Muscle layer of duodenum (tissue), 2 donors: Measurements from ENCODE around the gene RNF208.
"Not testable (repeated sequence)": the region's sequence is repeated elsewhere in the genome, so short reads cannot be mapped to it uniquely, and the experiment has no call there.

Experiments
- H3K27ac ChIP-seq: one replicate; pipeline ENCODE4 v1.7.0; 2013; ENCODE audit warnings: mild to moderate bottlenecking, low read length
- H3K27me3 ChIP-seq: one replicate; pipeline ENCODE4 v1.7.0; 2013; ENCODE audit warnings: low read depth, mild to moderate bottlenecking, control low read depth, low read length
- H3K36me3 ChIP-seq, 2 donors: one replicate each; pipeline ENCODE4 v1.7.0; 2013; ENCODE audit warnings: low read length in 2 of 2, control low read depth in 1 of 2, mild to moderate bottlenecking in 1 of 2; ENCODE audit not compliant: insufficient read depth in 2 of 2, control insufficient read depth in 1 of 2
- H3K4me1 ChIP-seq, 2 donors: one replicate each; pipeline ENCODE4 v1.7.0; 2013; ENCODE audit warnings: low read length in 2 of 2, mild to moderate bottlenecking in 2 of 2, control low read depth in 1 of 2, moderate library complexity in 1 of 2; ENCODE audit not compliant: insufficient read depth in 2 of 2, control insufficient read depth in 1 of 2
- H3K4me3 ChIP-seq, 2 donors: one replicate each; pipeline ENCODE4 v1.7.0; 2013; ENCODE audit warnings: low read length in 2 of 2, low read depth in 1 of 2, mild to moderate bottlenecking in 1 of 2
- H3K9me3 ChIP-seq, 2 donors: one replicate each; pipeline ENCODE4 v1.7.0; 2013; ENCODE audit warnings: low read length in 2 of 2, control low read depth in 1 of 2, mild to moderate bottlenecking in 1 of 2; ENCODE audit not compliant: control insufficient read depth in 1 of 2
- donor health status: healthy.

Gene RNF208

GRCh38 chr9:137242269-137243203 lies 20.5 kb upstream of the RNF208 start:
- H3K27me3 ChIP-seq: no peaks in the 10 kb centered on the region
- peak overlapping the region; percentile 74 to 82 for H3K4me3 ChIP-seq
- peak overlapping the region; percentile 79 for H3K27ac ChIP-seq
- H3K4me1 ChIP-seq: peaks cover 0 to 43% of the 10 kb centered on the region in 2 donors
- peaks cover 0 to 10% of the 10 kb centered on the region in 2 donors for H3K36me3 ChIP-seq
- no peaks in the 10 kb centered on the region for H3K9me3 ChIP-seq

- Histone ChIP-seq H3K27ac (peak overlapping the region; percentile 79), H3K4me3 (peak overlapping the region; percentile 74 to 82), H3K9me3 (no peaks in the 10 kb centered on the region), H3K27me3 (no peaks in the 10 kb centered on the region), H3K36me3 (peaks cover 0 to 10% of the 10 kb centered on the region in 2 donors), H3K4me1 (peaks cover 0 to 51% of the 10 kb centered on the region in 2 donors)
Observed at GRCh38 chr9:137241490-137242268, 19.6 kb upstream of the RNF208 start.

GRCh38 chr9:137240841-137241489 lies 18.9 kb upstream of the RNF208 start, which contains the start of gene TUBB4B:
TSS of gene TUBB4B (plus strand) at chr9:137241287. CDS start at chr9:137241361, 74 bp downstream.
- peaks cover 0 to 58% of the 10 kb centered on the region in 2 donors for H3K4me1 ChIP-seq
- peaks cover 0 to 10% of the 10 kb centered on the region in 2 donors for H3K36me3 ChIP-seq
- no peaks in the 10 kb centered on the region for H3K27me3 ChIP-seq
- peak within 1 kb of the TSS; percentile 74 to 83 for H3K4me3 ChIP-seq
- peak within 1 kb of the TSS; percentile 79 for H3K27ac ChIP-seq
- H3K9me3 ChIP-seq: no peaks in the 10 kb centered on the region

- peak overlapping the region; percentile 39 to 83 for H3K4me3 ChIP-seq
- H3K27me3 ChIP-seq: no peaks in the 10 kb centered on the region
- H3K27ac ChIP-seq: peak overlapping the region; percentile 69
- peaks cover 0 to 64% of the 10 kb centered on the region in 2 donors for H3K4me1 ChIP-seq
- H3K9me3 ChIP-seq: no peaks in the 10 kb centered on the region
- peaks cover 0 to 10% of the 10 kb centered on the region in 2 donors for H3K36me3 ChIP-seq
Observed at GRCh38 chr9:137240318-137240840, 18.3 kb upstream of the RNF208 start.

- Histone ChIP-seq H3K27ac (peak overlapping the region; percentile 69), H3K4me3 (peak overlapping the region; percentile 39 to 83), H3K4me1 (peaks cover 0 to 66% of the 10 kb centered on the region in 2 donors), H3K36me3 (peaks cover 0 to 10% of the 10 kb centered on the region in 2 donors)
- H3K9me3 ChIP-seq, H3K27me3 ChIP-seq: not testable (repeated sequence)
Observed at GRCh38 chr9:137239541-137240200, 17.6 kb upstream of the RNF208 start.

GRCh38 chr9:137237759-137238726 lies 16.0 kb upstream of the RNF208 start:
- H3K9me3 ChIP-seq: no peaks in the 10 kb centered on the region
- peaks cover 0 to 4% of the 10 kb centered on the region in 2 donors for H3K36me3 ChIP-seq
- no peaks in the 10 kb centered on the region for H3K27me3 ChIP-seq
- no peak overlapping the region for H3K4me3 ChIP-seq
- no peak overlapping the region for H3K27ac ChIP-seq
- H3K4me1 ChIP-seq: peaks cover 0 to 56% of the 10 kb centered on the region in 2 donors

GRCh38 chr9:137236936-137237421 lies 14.9 kb upstream of the RNF208 start:
- no peak overlapping the region for H3K27ac ChIP-seq

GRCh38 chr9:137236238-137236935 lies 14.3 kb upstream of the RNF208 start:
- no peaks in the 10 kb centered on the region for H3K36me3 ChIP-seq
- peaks cover 0 to 44% of the 10 kb centered on the region in 2 donors for H3K4me1 ChIP-seq
- no peaks in the 10 kb centered on the region for H3K9me3 ChIP-seq
- no peak overlapping the region for H3K27ac ChIP-seq
- H3K27me3 ChIP-seq: no peaks in the 10 kb centered on the region
- H3K4me3 ChIP-seq: peak overlapping the region in 1 of 2 donors; percentile 54

More at GRCh38 chr9:137236936-137237421, 14.9 kb upstream of the RNF208 start:
- Histone ChIP-seq H3K9me3 (no peaks in the 10 kb centered on the region), H3K4me1 (peaks cover 0 to 45% of the 10 kb centered on the region in 2 donors), H3K4me3 (peak overlapping the region in 1 of 2 donors; percentile 54), H3K36me3 (no peaks in the 10 kb centered on the region), H3K27me3 (no peaks in the 10 kb centered on the region)
